ENCODE measurements around the gene SSBP3.

The SSBP3 gene

DNA sequence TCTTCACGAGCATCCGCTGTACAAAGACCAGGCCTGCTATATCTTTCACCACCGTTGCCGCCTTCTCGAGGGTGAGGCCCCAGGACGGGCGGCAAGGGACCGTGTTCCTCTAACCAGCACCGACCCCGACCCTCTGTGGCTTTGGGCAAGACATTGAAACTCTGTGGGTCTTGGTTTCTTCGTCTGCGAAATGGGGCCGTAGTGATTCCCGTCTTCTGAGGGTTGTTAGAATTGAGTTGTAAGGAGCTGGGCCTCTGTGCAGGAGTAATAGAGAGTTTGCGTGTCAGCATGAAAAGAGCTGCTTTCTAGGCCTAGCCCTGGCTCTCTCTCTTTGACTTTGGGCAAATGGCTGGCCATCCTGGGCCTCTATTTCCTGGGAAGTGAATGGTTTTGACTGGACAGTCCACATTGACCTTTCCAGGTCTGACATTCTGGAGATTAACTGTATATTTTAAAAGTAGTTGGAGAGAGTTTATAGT, 205.6 kb downstream of the SSBP3 start:
- Mint-ChIP-seq H3K4me1 (ENCODE audit: low read depth) (peaks cover 32% of the 10 kb centered on the region), H3K36me3 (peaks cover 5% of the 10 kb centered on the region), H3K27ac (peak overlapping the region; percentile 77), H3K27me3 (no peaks in the 10 kb centered on the region), H3K4me3 (peak overlapping the region; percentile 95), H3K9me3 (ENCODE audit: low read depth) (no peaks in the 10 kb centered on the region)

DNA sequence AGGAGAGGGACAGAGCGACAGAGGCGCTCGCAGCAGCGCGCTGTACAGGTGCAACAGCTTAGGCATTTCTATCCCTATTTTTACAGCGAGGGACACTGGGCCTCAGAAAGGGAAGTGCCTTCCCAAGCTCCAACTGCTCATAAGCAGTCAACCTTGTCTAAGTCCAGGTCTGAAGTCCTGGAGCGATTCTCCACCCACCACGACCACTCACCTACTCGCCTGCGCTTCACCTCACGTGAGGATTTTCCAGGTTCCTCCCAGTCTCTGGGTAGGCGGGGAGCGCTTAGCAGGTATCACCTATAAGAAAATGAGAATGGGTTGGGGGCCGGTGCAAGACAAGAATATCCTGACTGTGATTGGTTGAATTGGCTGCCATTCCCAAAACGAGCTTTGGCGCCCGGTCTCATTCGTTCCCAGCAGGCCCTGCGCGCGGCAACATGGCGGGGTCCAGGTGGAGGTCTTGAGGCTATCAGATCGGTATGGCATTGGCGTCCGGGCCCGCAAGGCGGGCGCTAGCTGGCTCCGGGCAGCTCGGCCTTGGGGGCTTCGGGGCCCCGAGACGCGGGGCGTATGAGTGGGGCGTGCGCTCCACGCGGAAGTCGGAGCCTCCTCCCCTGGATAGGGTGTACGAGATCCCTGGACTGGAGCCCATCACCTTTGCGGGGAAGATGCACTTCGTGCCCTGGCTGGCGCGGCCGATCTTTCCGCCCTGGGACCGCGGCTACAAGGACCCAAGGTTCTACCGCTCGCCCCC, 206.3 kb downstream of the SSBP3 start, which contains the start of the genes CYB5RL and MRPL37:
Gene CYB5RL, minus strand, starts transcription at position 266 of the 754 bp plus-strand sequence. CDS start 4,414 bp downstream, outside the sequence.
Gene MRPL37, plus strand, starts transcription at position 403 of the 754 bp plus-strand sequence. Its CDS starts 77 bp downstream, at position 480.
- peaks cover 30% of the 10 kb centered on the region for H3K4me1 Mint-ChIP-seq (ENCODE audit: low read depth)
- H3K4me3 Mint-ChIP-seq, result peak within 1 kb of the TSS; percentile 95
- H3K27ac Mint-ChIP-seq, result peak within 1 kb of the TSS; percentile 77
- no peaks in the 10 kb centered on the region for H3K27me3 Mint-ChIP-seq
- no peaks in the 10 kb centered on the region for H3K9me3 Mint-ChIP-seq (ENCODE audit: low read depth)
- H3K36me3 Mint-ChIP-seq, result no peaks in the 10 kb centered on the region

DNA sequence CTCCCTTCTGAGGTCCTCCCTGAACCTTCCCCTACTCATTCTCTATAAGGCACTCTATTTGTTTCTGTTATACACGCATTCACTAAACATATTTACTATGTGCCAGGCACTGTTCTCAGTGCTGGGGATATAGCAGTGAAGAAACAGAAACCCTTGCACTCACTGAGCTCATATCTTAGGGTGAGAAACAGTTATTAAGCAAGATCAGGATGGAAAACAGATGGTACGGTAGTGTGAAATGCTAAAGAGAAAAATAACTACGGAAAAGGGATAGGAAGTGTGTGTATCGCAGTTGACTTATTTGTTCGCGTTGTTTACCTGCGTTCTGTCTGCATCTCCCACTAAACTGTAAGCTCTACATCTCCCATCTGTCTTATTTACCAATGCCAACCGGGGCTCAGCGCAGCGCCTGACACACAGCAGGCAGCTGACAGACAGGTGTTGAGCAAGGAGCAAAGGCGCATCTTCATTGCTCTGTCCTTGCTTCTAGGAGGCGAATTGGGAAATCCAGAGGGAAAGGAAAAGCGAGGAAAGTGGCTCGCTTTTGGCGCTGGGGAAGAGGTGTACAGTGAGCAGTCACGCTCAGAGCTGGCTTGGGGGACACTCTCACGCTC, 206.9 kb downstream of the SSBP3 start:
- Mint-ChIP-seq H3K27ac (peak overlapping the region; percentile 77), H3K4me3 (peak overlapping the region; percentile 95), H3K4me1 (ENCODE audit: low read depth) (peaks cover 28% of the 10 kb centered on the region), H3K9me3 (ENCODE audit: low read depth) (no peaks in the 10 kb centered on the region), H3K27me3 (no peaks in the 10 kb centered on the region), H3K36me3 (peaks cover 2% of the 10 kb centered on the region)

DNA sequence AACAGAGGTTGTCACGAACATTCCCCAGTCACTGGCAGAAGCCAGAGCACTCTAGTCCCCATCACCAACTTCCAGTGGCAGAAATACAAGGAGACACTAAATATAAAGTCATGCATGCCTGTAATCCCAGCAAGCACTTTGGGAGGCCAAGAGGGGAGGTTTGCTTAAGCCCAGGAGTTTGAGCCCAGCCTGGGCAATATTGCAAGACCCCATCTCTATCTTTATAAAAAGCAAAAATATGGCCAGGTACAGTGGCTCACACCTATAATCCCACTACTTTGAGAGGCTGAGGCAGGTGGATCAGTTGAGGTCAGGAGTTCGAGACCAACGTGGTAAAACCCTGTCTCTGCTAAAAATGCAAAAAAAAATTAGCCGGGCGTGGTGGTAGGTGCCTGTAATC, 212.7 kb downstream of the SSBP3 start:
- Mint-ChIP-seq H3K27me3 (no peaks in the 10 kb centered on the region), H3K4me1 (ENCODE audit: low read depth) (no peaks in the 10 kb centered on the region), H3K9me3 (ENCODE audit: low read depth) (no peaks in the 10 kb centered on the region), H3K4me3 (no peak overlapping the region), H3K36me3 (peaks cover 10% of the 10 kb centered on the region), H3K27ac (no peak overlapping the region)

DNA sequence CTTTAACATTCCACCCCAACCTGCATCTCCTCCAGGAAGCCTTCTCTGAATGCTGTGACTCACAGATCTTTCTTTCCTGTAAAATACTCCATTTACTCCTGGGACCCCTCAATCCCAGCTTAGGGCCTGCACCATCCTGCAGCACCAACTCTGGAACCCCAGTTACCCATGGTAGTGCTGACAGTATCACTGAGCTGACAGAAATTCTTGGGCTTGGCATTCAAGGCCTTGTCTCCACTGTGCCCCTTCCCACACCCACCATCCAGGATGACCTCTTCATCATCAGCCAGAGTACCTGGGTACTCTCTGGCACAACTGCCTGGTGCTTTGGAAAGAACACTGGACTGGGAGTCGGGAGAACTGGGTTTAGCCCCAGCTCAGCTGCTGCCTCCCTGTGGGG, 214.7 kb downstream of the SSBP3 start:
- Mint-ChIP-seq H3K27ac (no peak overlapping the region), H3K4me1 (ENCODE audit: low read depth) (no peaks in the 10 kb centered on the region), H3K9me3 (ENCODE audit: low read depth) (no peaks in the 10 kb centered on the region)

DNA sequence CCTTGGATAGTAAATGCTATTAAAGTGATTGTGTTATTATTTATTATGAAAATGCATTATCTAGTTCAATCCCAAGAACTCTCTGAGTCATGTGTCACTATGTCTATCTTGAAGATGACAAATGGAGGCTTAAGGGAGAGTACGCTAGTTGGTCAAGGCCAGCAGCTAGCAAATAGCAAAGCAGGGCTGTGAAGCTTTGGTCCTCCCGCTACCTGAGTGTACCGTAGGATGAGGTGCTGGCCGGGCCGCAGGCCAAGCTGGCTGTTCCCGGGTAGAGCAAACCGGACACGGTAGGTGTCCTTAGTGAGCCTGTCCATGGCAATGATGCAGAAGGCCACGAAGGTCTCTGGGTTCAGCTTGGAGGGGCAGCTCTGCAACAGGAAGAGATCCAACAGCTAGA, 215.7 kb downstream of the SSBP3 start:
- Mint-ChIP-seq H3K27ac (no peak overlapping the region), H3K4me3 (no peak overlapping the region), H3K27me3 (no peaks in the 10 kb centered on the region), H3K9me3 (ENCODE audit: low read depth) (no peaks in the 10 kb centered on the region), H3K36me3 (peaks cover 29% of the 10 kb centered on the region), H3K4me1 (ENCODE audit: low read depth) (no peaks in the 10 kb centered on the region)

More for the DNA sequence above, 214.7 kb downstream of the SSBP3 start:
- Mint-ChIP-seq H3K27me3 (no peaks in the 10 kb centered on the region), H3K4me3 (no peak overlapping the region), H3K36me3 (peaks cover 24% of the 10 kb centered on the region)

DNA sequence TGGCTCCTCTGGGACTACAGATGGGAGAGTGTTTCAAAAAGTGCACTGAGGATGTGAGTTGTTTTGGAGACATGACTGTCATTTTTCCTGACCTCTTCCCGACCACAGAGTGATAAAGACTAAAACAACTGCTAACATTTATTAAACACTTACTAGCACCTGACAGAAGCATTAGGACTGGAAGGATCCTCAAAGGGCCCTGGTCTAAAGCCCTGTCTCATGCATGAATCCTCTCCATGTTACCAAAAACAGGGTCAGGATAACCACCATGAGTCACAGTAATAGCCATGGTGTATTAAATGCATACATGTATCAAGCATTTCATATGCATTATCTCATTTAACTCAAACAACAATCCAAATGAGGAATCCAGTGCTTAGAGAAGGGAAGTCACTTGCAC, 217.9 kb downstream of the SSBP3 start:
- Mint-ChIP-seq H3K27me3 (no peaks in the 10 kb centered on the region), H3K9me3 (ENCODE audit: low read depth) (no peaks in the 10 kb centered on the region), H3K36me3 (peaks cover 32% of the 10 kb centered on the region), H3K4me3 (no peak overlapping the region), H3K4me1 (ENCODE audit: low read depth) (no peaks in the 10 kb centered on the region), H3K27ac (no peak overlapping the region)

DNA sequence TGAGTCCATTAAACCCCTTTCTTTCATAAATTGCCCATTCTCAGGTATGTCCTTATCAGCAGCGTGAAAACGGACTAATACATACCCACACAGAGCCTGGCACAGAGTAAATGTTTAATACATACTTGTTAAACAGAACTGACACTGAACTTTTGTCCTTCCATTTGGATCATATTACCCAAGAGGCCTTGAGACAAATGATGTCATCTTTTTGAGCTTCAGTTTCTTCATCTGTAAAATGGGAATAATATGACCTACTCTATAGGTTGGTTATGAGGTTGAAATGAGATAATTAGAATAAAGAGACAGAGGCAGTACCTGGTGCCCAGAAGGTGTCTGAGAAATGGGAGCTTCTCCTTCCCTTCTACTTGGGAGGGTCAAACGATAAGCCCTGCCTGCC, 220.1 kb downstream of the SSBP3 start:
- no peaks in the 10 kb centered on the region for H3K9me3 Mint-ChIP-seq (ENCODE audit: low read depth)
- H3K36me3 Mint-ChIP-seq, result peaks cover 25% of the 10 kb centered on the region
- H3K27ac Mint-ChIP-seq, result no peak overlapping the region
- H3K4me1 Mint-ChIP-seq (ENCODE audit: low read depth), result no peaks in the 10 kb centered on the region
- H3K4me3 Mint-ChIP-seq, result no peak overlapping the region
- H3K27me3 Mint-ChIP-seq, result no peaks in the 10 kb centered on the region

DNA sequence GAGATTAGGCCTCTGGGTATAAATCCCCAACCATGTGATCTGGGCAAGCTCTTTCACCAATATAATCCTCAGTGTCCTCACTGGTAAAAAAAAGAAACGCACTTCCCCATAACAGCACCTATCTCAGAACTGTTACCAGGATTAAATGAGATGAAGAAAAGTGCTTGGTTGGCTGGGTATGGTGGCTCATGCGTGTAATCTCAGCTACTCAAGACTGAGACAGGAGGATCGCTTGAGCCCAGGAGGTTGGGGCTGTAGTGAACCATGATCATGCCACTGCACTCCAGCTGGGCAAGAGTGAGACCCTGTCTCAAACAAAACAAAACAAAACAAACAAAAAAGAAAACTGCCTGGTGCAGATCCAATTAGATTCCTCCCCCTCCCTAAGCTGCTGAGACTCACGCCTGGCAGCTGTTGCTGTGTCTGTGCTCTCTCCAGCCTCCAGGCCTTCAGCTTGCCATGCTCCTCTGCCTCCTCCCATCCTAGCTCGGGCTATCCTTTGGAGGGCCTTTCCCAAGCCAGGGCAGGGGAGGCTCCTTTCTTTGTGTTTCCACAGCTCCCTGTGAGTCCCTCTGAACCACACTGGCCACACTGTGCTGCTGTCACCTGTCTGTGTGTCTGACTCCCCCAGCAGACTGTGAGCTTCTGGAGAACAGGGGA, 225.4 kb downstream of the SSBP3 start:
- no peaks in the 10 kb centered on the region for H3K9me3 Mint-ChIP-seq (ENCODE audit: low read depth)

DNA sequence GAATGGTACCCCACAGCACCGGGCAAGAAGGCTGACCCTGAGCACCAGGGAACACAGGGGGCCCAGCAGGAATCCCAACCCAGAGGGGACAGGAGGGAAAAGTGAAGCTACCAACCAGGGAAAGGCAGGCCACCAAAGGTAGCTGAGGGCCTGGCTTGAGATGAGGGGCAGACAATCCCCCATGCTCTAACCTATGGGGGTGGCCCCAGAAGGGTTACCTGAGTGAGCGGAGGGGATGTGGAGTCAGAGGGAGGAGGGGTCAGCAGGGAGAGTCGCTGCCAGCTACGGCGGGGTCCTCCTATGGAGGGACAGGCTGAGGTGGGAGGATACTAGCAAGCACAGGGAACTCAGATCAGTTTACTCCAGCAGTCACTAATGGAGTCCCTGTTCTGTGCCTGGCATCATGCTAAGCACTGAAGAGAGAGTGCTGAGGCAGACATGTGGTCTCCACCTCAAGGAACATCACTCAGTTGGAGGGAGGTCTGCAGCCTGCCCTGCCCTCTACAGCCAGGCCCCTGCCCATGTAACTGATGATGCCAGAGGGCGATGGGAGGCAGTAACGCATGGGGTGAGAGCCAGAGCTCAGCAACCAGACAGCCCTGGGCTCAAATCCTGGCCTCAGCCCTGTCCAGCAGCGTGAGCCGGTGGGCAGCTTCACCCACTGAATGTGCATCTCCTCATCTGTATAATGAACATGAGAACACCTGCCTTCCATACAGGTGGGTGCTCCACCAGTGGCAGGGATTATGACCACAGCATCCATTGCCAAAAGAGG, 227.7 kb downstream of the SSBP3 start:
- no peaks in the 10 kb centered on the region for H3K4me1 Mint-ChIP-seq (ENCODE audit: low read depth)
- H3K4me3 Mint-ChIP-seq, result no peak overlapping the region
- no peaks in the 10 kb centered on the region for H3K36me3 Mint-ChIP-seq
- no peaks in the 10 kb centered on the region for H3K27me3 Mint-ChIP-seq
- H3K27ac Mint-ChIP-seq, result no peak overlapping the region
- H3K9me3 Mint-ChIP-seq (ENCODE audit: low read depth), result no peaks in the 10 kb centered on the region

More for the DNA sequence above, 225.4 kb downstream of the SSBP3 start:
- Mint-ChIP-seq H3K36me3 (peaks cover 8% of the 10 kb centered on the region), H3K27ac (no peak overlapping the region), H3K4me3 (no peak overlapping the region), H3K4me1 (ENCODE audit: low read depth) (no peaks in the 10 kb centered on the region), H3K27me3 (no peaks in the 10 kb centered on the region)

DNA sequence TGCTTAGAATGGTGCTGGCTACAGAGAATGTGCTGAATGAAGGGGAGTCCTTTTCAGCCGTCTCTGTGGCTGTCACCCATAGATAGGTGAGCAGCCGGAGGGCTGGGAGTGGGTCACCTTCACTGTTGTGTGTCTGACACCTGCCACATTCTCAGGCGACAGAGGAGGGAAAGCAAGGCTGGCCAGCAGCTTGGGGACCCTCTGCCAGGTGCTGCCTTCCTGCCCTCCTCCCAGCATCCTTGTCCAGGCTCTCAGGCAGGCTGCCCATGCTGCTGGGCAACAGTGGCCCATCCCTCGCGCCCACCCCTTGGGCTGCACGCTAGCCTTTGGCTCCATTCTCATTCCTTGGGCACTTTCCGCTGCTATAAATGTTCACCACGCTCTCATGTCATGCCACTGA, 228.5 kb downstream of the SSBP3 start:
- no peak overlapping the region for H3K4me3 Mint-ChIP-seq
- no peaks in the 10 kb centered on the region for H3K36me3 Mint-ChIP-seq
- H3K27me3 Mint-ChIP-seq, result no peaks in the 10 kb centered on the region
- H3K9me3 Mint-ChIP-seq (ENCODE audit: low read depth), result no peaks in the 10 kb centered on the region
- H3K27ac Mint-ChIP-seq, result no peak overlapping the region
- H3K4me1 Mint-ChIP-seq (ENCODE audit: low read depth), result no peaks in the 10 kb centered on the region

DNA sequence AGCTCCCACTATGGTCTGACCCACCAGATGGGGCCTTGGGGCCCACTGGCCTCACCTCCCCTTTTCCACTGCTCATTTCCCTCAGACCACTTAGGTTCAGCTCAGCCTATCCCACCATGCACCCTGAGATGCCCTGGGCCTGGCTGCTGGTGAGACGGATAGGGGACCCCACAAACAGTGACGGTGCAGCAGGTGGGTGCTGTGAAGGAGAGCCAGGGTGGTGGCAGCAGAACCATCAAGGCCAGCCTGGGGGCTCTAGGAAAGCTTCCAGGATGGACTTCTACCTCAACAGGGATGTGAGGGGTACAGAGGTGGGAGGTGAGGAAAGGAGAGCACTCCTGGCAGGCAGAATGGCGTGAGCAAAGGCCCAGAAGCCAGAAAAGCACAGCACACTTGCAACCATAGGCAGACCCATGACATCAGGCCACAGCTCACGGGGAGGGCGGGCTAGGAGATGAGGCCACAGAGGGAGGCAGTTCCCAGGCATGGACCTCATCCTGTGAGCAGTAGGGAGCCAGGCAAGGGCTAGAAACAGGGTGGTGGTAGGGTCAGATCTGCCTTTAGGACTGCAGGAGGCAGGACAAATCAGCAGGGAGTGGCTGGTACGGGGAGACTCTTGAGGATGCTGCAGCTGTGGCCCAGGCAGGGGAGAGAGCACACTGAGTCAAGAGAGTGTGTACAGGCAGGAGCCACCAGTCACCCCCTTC, 229.4 kb downstream of the SSBP3 start:
- Mint-ChIP-seq H3K36me3 (no peaks in the 10 kb centered on the region), H3K4me3 (no peak overlapping the region), H3K27me3 (no peaks in the 10 kb centered on the region), H3K9me3 (ENCODE audit: low read depth) (no peaks in the 10 kb centered on the region), H3K4me1 (ENCODE audit: low read depth) (no peaks in the 10 kb centered on the region), H3K27ac (no peak overlapping the region)

Measured in activated naive CD8-positive, alpha-beta T cell (primary cell).